ENCODE data around the gene SRL. TPM values are rescaled to one million over a fixed set of nuclear protein-coding genes. Genes with fewer than 3 reads are reported as not detected.
"Not testable (repeated sequence)": the region's sequence is repeated elsewhere in the genome, so short reads cannot be mapped to it uniquely, and the experiment has no call there.

SRL gene
- total RNA-seq, 1 donor from 2014 or later: 27.8 TPM

GRCh38 chr16:4226251-4227039 lies 15.4 kb downstream of the SRL start:
- DNase-seq: no peak

GRCh38 chr16:4225075-4225474 lies 16.8 kb downstream of the SRL start:
- no peak for DNase-seq

GRCh38 chr16:4220358-4220757 lies 21.5 kb downstream of the SRL start:
- DNase-seq: no peak

GRCh38 chr16:4218202-4218601 lies 23.7 kb downstream of the SRL start:
- DNase-seq: no peak

- DNase-seq: peak; percentile 60
Observed at GRCh38 chr16:4217204-4218131, 24.4 kb downstream of the SRL start.

GRCh38 chr16:4216596-4216995 lies 25.3 kb downstream of the SRL start:
- no peak for DNase-seq

- no peak for DNase-seq
Observed at GRCh38 chr16:4215106-4215505, 26.8 kb downstream of the SRL start.

- DNase-seq: no peak
Observed at GRCh38 chr16:4214215-4214621, 27.7 kb downstream of the SRL start.

GRCh38 chr16:4213737-4214136 lies 28.1 kb downstream of the SRL start:
- no peak for DNase-seq

- DNase-seq: no peak
Observed at GRCh38 chr16:4212934-4213296, 29.0 kb downstream of the SRL start.

- DNase-seq: no peak
Observed at GRCh38 chr16:4212211-4212933, 29.5 kb downstream of the SRL start.

- not testable (repeated sequence) for DNase-seq
Observed at GRCh38 chr16:4211445-4212210, 30.3 kb downstream of the SRL start.

GRCh38 chr16:4209666-4210065 lies 32.2 kb downstream of the SRL start:
- no peak for DNase-seq

GRCh38 chr16:4208341-4208751 lies 33.5 kb downstream of the SRL start:
- no peak for DNase-seq

- no peak for DNase-seq
Observed at GRCh38 chr16:4207683-4208340, 34.1 kb downstream of the SRL start.

- no peak for DNase-seq
Observed at GRCh38 chr16:4207229-4207628, 34.7 kb downstream of the SRL start.

- DNase-seq: no peak
Observed at GRCh38 chr16:4206680-4207079, 35.2 kb downstream of the SRL start.

GRCh38 chr16:4205971-4206370 lies 35.9 kb downstream of the SRL start:
- DNase-seq: no peak

- DNase-seq: peak; percentile 18
Observed at GRCh38 chr16:4204521-4204920, 37.4 kb downstream of the SRL start.

GRCh38 chr16:4203748-4204147 lies 38.1 kb downstream of the SRL start:
- no peak for DNase-seq

GRCh38 chr16:4202615-4203345 lies 39.1 kb downstream of the SRL start:
- no peak for DNase-seq

All from skin of body (tissue), 2 donors.